H1 (cell line): ENCODE data around the gene TBC1D7. TPM values are rescaled to one million over a fixed set of nuclear protein-coding genes. Genes with fewer than 3 reads are reported as not detected.

Experiments used
- CTCF ChIA-PET: fragments of 300-600 bp; sonication (Branson Sonifier 250); formaldehyde crosslinking; loops from one replicate; lab custom pipeline; 2021; ENCODE audit not compliant: partially characterized antibody; lab: Charles Lee
- POLR2A ChIA-PET: fragments of 300-600 bp; sonication (Branson Sonifier 250); formaldehyde crosslinking; loops from one replicate; lab custom pipeline; 2021; ENCODE audit warnings: inconsistent platforms; ENCODE audit not compliant: partially characterized antibody; lab: Charles Lee
- DNase-seq, 2 experiments: peaks; one replicate each; pipeline versions ENCODE4 v3.0.0 to v3.0.0-alpha.2; 2010 to 2022; ENCODE audit warnings: low spot score in 2 of 2, low read depth in 1 of 2, mixed read lengths in 1 of 2
- FAIRE-seq: peaks from 2 replicates; lab custom pipeline; 2011; peaks lifted over from hg19 to GRCh38; lab: Jason Lieb, UNC
- H2AFZ ChIP-seq: 2 replicates; pipeline ENCODE4 v1.8.1; 2012; ENCODE audit warnings: low read length, inconsistent platforms
- H2AK5ac ChIP-seq: 2 replicates; pipeline ENCODE4 v1.6.1; 2013; ENCODE audit warnings: low read depth, low read length
- H2BK120ac ChIP-seq: replicated peaks from 2 replicates; pipeline ENCODE3; 2013; ENCODE audit warnings: low read depth, low read length, inconsistent platforms
- H2BK12ac ChIP-seq: 2 replicates; pipeline ENCODE4 v1.6.1; 2013; ENCODE audit warnings: low read depth, low read length
- H2BK15ac ChIP-seq: 2 replicates; pipeline ENCODE4 v1.6.1; 2013; ENCODE audit warnings: low read length
- H2BK20ac ChIP-seq: 2 replicates; pipeline ENCODE4 v1.6.1; 2013; ENCODE audit warnings: low read length
- H2BK5ac ChIP-seq: 2 replicates; pipeline ENCODE4 v1.6.1; 2013; ENCODE audit warnings: low read depth, low read length
- H3K14ac ChIP-seq: 2 replicates; pipeline ENCODE4 v1.6.1; 2013; ENCODE audit warnings: inconsistent platforms; ENCODE audit not compliant: insufficient read length
- H3K18ac ChIP-seq: 2 replicates; pipeline ENCODE4 v1.6.1; 2013; ENCODE audit warnings: low read length; ENCODE audit errors: extremely low read depth
- H3K23ac ChIP-seq: 2 replicates; pipeline ENCODE4 v1.6.1; 2013; ENCODE audit warnings: inconsistent platforms; ENCODE audit not compliant: insufficient read length
- H3K23me2 ChIP-seq: 2 replicates; pipeline ENCODE4 v1.6.1; 2013; ENCODE audit warnings: low read depth, low read length
- H3K27ac ChIP-seq: 2 replicates; pipeline ENCODE4 v1.6.1; 2011; ENCODE audit warnings: low read depth, low read length, inconsistent platforms
- H3K27me3 ChIP-seq, 4 experiments: replicated peaks in 1 of 4; 1 replicate in 1 of 4; 2 replicates in 3 of 4; pipeline versions ENCODE4 v1.6.1 to v1.8.1; 2011 to 2013; ENCODE audit warnings: low read length in 3 of 4, mild to moderate bottlenecking in 3 of 4, inconsistent platforms in 2 of 4, mixed read lengths in 2 of 4, moderate library complexity in 1 of 4; ENCODE audit not compliant: control insufficient read depth in 3 of 4, insufficient read depth in 3 of 4; ENCODE audit errors: extremely low read depth in 1 of 4
- H3K36me3 ChIP-seq, 4 experiments: 2 replicates each; pipeline versions ENCODE4 v1.6.1 to v1.8.1; 2011 to 2013; ENCODE audit warnings: mild to moderate bottlenecking in 4 of 4, low read length in 3 of 4, moderate library complexity in 2 of 4, control low read depth in 1 of 4, inconsistent platforms in 1 of 4; ENCODE audit not compliant: insufficient read depth in 4 of 4, control insufficient read depth in 2 of 4
- H3K4ac ChIP-seq: replicated peaks from 2 replicates; pipeline ENCODE3; 2013; ENCODE audit warnings: low read length, low read depth, mixed read lengths, inconsistent platforms; ENCODE audit not compliant: insufficient read length
- H3K4me1 ChIP-seq, 4 experiments: replicated peaks in 1 of 4; 1 replicate in 1 of 4; 2 replicates in 3 of 4; pipeline versions ENCODE4 v1.6.1 to v1.8.1; 2011 to 2013; ENCODE audit warnings: low read length in 3 of 4, inconsistent platforms in 2 of 4, mixed read lengths in 1 of 4; ENCODE audit not compliant: insufficient read depth in 4 of 4, control insufficient read depth in 3 of 4
- H3K4me2 ChIP-seq, 2 experiments: 2 replicates each; pipeline versions ENCODE4 v1.6.1 to v1.8.1; 2011 to 2013; ENCODE audit warnings: low read depth in 2 of 2, low read length in 2 of 2, control low read depth in 1 of 2, inconsistent platforms in 1 of 2, mild to moderate bottlenecking in 1 of 2; ENCODE audit not compliant: insufficient read depth in 1 of 2
- H3K4me3 ChIP-seq, 4 experiments: fragments of 200-600, 300-600 bp in 1 of 4; sonication (generic), shearing (Covaris generic), sonication (Bioruptor Twin) in 1 of 4; 2 replicates each; pipeline versions ENCODE4 v1.5.1 to v1.8.1; 2011 to 2016; ENCODE audit warnings: low read length in 4 of 4, low read depth in 3 of 4, control low read depth in 2 of 4, inconsistent platforms in 2 of 4, mild to moderate bottlenecking in 2 of 4, mixed read lengths in 1 of 4, moderate library complexity in 1 of 4; ENCODE audit not compliant: insufficient read depth in 2 of 4; ENCODE audit errors: extremely low read depth in 1 of 4
- H3K56ac ChIP-seq: replicated peaks from 2 replicates; pipeline ENCODE3; 2013; ENCODE audit warnings: low read depth, mild to moderate bottlenecking, mixed read lengths, low read length, inconsistent platforms; ENCODE audit not compliant: insufficient read length
- H3K79me1 ChIP-seq: 2 replicates; pipeline ENCODE4 v1.6.1; 2013; ENCODE audit warnings: low read depth, low read length, control low read depth
- H3K79me2 ChIP-seq, 2 experiments: 2 replicates each; pipeline versions ENCODE4 v1.6.1 to v1.8.1; 2012 to 2013; ENCODE audit warnings: low read length in 2 of 2, mild to moderate bottlenecking in 2 of 2, inconsistent platforms in 1 of 2; ENCODE audit not compliant: insufficient read depth in 2 of 2, control insufficient read depth in 1 of 2
- H3K9ac ChIP-seq, 4 experiments: replicated peaks in 1 of 4; 1 replicate in 1 of 4; 2 replicates in 3 of 4; pipeline versions ENCODE4 v1.6.1 to v1.8.1; 2011 to 2013; ENCODE audit warnings: low read depth in 3 of 4, low read length in 3 of 4, control low read depth in 2 of 4, mild to moderate bottlenecking in 2 of 4, moderate library complexity in 2 of 4, inconsistent platforms in 1 of 4; ENCODE audit errors: extremely low read depth in 1 of 4
- H3K9me3 ChIP-seq, 2 experiments: 2 replicates each; pipeline versions ENCODE4 v1.6.1 to v1.8.1; 2012 to 2013; ENCODE audit warnings: mild to moderate bottlenecking in 2 of 2, moderate library complexity in 2 of 2, control low read depth in 1 of 2, inconsistent platforms in 1 of 2, low read depth in 1 of 2, low read length in 1 of 2, mixed read lengths in 1 of 2; ENCODE audit not compliant: insufficient read depth in 2 of 2
- H4K20me1 ChIP-seq, 2 experiments: replicated peaks in 1 of 2; 2 replicates each; pipeline versions ENCODE3 to v1.8.1; 2011 to 2013; ENCODE audit warnings: inconsistent platforms in 2 of 2, low read length in 2 of 2, mild to moderate bottlenecking in 1 of 2; ENCODE audit not compliant: insufficient read depth in 2 of 2, control insufficient read depth in 1 of 2
- H4K5ac ChIP-seq: 2 replicates; pipeline ENCODE4 v1.6.1; 2013; ENCODE audit warnings: low read length, low read depth, mixed read lengths, inconsistent platforms; ENCODE audit not compliant: insufficient read length
- H4K8ac ChIP-seq: 2 replicates; pipeline ENCODE4 v1.8.0; 2013; ENCODE audit warnings: mild to moderate bottlenecking, moderate library complexity, low read length, inconsistent platforms; ENCODE audit not compliant: insufficient read depth; ENCODE audit errors: extremely low read depth
- H4K91ac ChIP-seq: replicated peaks from 2 replicates; pipeline ENCODE3; 2013; ENCODE audit warnings: low read length, mixed read lengths, inconsistent platforms; ENCODE audit not compliant: insufficient read length
- RNF2 ChIP-seq: fragments of 200-900, 300-1000 bp; sonication (generic); IDR thresholded peaks from 2 replicates; pipeline ENCODE4 v1.7.1; 2016; ENCODE audit warnings: borderline replicate concordance, low read depth, mild to moderate bottlenecking, antibody characterized with exemption, low read length; ENCODE audit not compliant: poor library complexity, severe bottlenecking; ENCODE audit errors: missing control alignments
- SP1 ChIP-seq: IDR thresholded peaks from 2 replicates; pipeline ENCODE4 v1.6.1; 2011; ENCODE audit warnings: low read depth, low read length
- ZNF274 ChIP-seq: IDR thresholded peaks from 2 replicates; pipeline ENCODE4 v1.7.0; 2012; ENCODE audit warnings: low read length, borderline replicate concordance; ENCODE audit errors: extremely low read depth
- WGBS, 2 experiments: shearing (Covaris generic) in 1 of 2; methylation state at CpG; one replicate each; pipeline versions ENCODE4 v1.1.6 to v1.1.7; 2013 to 2015; ENCODE audit warnings: low lambda C conversion rate in 2 of 2, mixed read lengths in 2 of 2, inconsistent platforms in 1 of 2, low coverage in 1 of 2, missing lambda C conversion rate in 1 of 2; ENCODE audit not compliant: insufficient replicate concordance in 2 of 2, insufficient coverage in 1 of 2, insufficient read length in 1 of 2; ENCODE audit errors: extremely low coverage in 1 of 2, missing lambda C conversion rate in 1 of 2; 5-methylcytosine and 5-hydroxymethylcytosine counted together
- polyA plus RNA-seq, 7 experiments: library from polyadenylated mRNA; depleted of rRNA in 3 of 7; stranded (reverse) in 5 of 7; unstranded in 2 of 7; fragments of >200 nt in 5 of 7; fragments of 200-250 nt in 2 of 7; gene quantifications; 1 replicate in 5 of 7; 2 replicates in 1 of 7; 4 replicates in 1 of 7; pipeline versions ENCODE4 v1.2.1 to v1.2.3, GENCODE V29; 2011 to 2013; ENCODE audit warnings: missing spikeins in 2 of 7, mixed read lengths in 2 of 7
- total RNA-seq: library from RNA; stranded (reverse); fragmentation: NEBNext Ultra II Directional; extraction: Animal tissue kit (Norgen Biotek cat#: 25700); gene quantifications from 2 replicates; pipeline ENCODE4 v1.2.1, GENCODE V29; 2021

TBC1D7 gene
- total and polyA plus RNA-seq, 2 of the 8 experiments (the other 6 are each of a cell fraction or from before 2014, with no cell fraction given): 46.1 to 55.2 TPM

- Histone ChIP-seq H3K18ac (no peak overlapping the region), H3K27ac (no peak overlapping the region), H3K4me2 (no peak overlapping the region), H3K79me2 (no peaks in the 10 kb centered on the region), H4K20me1 (peaks cover 4 to 5% of the 10 kb centered on the region in 2 experiments), H3K27me3 (no peaks in the 10 kb centered on the region), H3K4ac (no peak overlapping the region), H3K9ac (no peak overlapping the region), H2BK15ac (no peak overlapping the region), H2AFZ (no peak overlapping the region), H3K23me2 (no peaks in the 10 kb centered on the region), H2BK12ac (no peak overlapping the region), H3K9me3 (no peaks in the 10 kb centered on the region), H3K4me3 (no peak overlapping the region), H3K23ac (no peak overlapping the region), H3K79me1 (no peaks in the 10 kb centered on the region), H2AK5ac (no peak overlapping the region), H4K5ac (no peak overlapping the region), H3K36me3 (peaks cover 6 to 76% (median 43%) of the 10 kb centered on the region in 4 experiments), H2BK120ac (no peak overlapping the region), H3K4me1 (no peaks in the 10 kb centered on the region), H3K56ac (no peak overlapping the region), H2BK5ac (no peak overlapping the region), H4K91ac (no peak overlapping the region), H4K8ac (no peak overlapping the region), H3K14ac (no peak overlapping the region), H2BK20ac (no peak overlapping the region)
- ChIA-PET POLR2A (interaction anchor here (0.8 kb wide), 1 partner anchor 15 kb away, joined by 3 read pairs; no protein-coding TSS in a partner anchor), CTCF (no interaction called here)
- DNase-seq: peak in 1 of 2 experiments; percentile 24
- WGBS, 2 experiments: 95% methylated on average over 7 of the region's 7 CpGs; no CpG with 5 or more reads in 1 of the 2 experiments
- no peak for FAIRE-seq
- TF ChIP-seq RNF2 (no peak), SP1 (no peak), ZNF274 (no peak)
Measured at GRCh38 chr6:13307508-13307995, 20.8 kb downstream of the TBC1D7 start.
